ENCODE results near the gene ZNF783.

The ZNF783 gene

GRCh38 chr7:149283321-149283720 lies 21.3 kb downstream of the ZNF783 start:
- DNase-seq = no peak

GRCh38 chr7:149284343-149284742 lies 22.3 kb downstream of the ZNF783 start:
- no peak for DNase-seq

DNA sequence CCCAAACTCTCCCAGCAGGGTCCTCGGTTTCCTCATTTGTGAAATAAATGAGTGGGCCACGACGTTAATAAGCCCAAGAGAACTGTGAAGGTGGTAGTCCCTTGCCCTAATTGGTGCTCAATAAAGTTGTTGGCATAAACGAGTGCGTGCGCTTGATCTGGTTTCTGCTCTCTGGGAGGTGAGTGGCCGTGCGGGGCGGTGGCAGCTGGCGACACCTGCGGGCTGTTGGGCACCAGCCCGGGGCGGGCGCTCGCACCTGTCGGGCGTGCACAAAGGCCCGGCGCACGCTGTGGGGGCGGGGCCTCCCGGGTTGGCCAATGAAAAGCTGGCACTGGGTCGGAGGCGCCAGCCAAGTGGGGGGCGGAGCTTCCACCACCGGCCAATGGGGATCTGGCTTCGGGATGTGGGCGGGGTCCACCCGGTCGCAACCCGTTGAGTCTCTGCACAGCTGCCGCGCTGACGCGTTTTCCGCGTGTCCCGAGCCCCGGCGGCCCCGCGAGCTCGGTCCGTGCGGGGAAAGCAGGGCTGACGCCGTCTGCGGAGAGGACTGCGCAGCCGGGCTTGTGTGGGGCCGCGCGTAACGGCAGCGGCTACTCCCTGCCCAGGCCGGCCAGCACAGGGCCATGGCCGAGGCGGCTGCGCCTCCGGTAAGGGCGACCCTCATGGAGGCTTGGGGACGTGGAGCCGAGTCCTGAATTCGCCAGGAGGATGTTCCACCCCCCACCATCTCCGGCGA lies 23.0 kb downstream of the ZNF783 start:
- DNase-seq = peak; percentile 96

DNA sequence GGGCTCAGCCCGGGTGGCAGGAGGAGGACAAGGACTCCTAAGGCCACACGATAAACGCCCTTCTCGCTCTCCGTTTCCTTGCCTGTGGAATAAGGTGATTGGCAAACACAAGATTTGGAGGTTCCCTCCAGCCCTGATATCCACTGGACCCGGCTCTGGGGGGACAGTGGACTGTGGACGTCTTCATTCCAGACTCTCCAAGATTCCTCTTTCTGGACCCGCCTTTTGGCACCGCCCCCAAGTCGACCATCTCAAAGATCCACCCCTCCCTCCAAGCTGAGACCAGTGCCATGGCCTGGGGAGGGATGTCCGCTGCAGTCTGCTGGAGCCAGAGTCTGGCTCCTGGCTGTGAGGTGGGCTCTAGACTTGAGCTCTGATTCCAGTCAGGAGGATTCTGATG lies 23.6 kb downstream of the ZNF783 start:
- DNase-seq = no peak

GRCh38 chr7:149286811-149287400 lies 24.9 kb downstream of the ZNF783 start:
- no peak for DNase-seq

DNA sequence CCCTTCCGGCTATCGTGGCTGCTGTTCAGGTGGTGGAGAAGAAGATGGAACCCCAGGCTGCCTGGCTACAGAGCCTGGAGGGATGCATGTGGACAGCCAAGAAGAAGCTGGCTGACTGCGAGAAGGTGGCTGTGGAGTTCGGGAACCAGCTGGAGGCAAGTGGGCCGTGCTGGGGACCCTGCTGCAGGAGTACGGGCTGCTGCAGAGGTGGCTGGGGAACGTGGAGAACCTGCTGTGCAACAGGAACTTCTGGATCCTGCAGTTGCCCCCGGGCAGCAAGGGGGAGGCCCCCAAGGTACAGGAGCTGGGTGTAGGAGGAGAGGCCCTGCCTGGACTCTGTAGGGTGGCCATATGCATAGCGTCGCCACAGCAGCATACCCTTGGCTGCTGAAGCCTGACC lies 25.6 kb downstream of the ZNF783 start:
- no peak for DNase-seq

GRCh38 chr7:149289262-149289661 lies 27.3 kb downstream of the ZNF783 start:
- DNase-seq = no peak

DNA sequence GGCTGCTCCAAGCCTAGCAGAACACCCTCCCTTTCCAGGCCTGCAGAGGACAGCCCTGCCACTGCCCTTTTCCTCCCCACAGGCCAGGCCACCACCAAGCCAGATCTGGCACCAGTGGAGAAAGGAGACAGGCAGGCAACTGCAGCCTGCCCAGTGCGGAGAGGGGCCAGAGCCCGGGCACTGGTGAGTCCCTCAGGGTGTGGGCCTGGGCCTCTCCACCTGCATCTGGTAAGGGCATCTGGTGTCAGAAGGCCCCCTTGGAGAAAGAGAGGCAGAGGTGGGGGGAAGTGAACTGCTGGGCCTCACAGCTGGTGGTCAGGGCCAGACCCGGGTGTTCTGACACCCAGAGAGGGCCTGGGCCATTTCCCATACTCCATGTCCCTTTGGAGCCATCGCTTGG lies 27.9 kb downstream of the ZNF783 start:
- no peak for DNase-seq

- DNase-seq = no peak
Measured at GRCh38 chr7:149291036-149291780, 29.2 kb downstream of the ZNF783 start.

GRCh38 chr7:149291781-149292461 lies 29.9 kb downstream of the ZNF783 start:
- DNase-seq = no peak

GRCh38 chr7:149292462-149292823 lies 30.4 kb downstream of the ZNF783 start:
- no peak for DNase-seq

DNA sequence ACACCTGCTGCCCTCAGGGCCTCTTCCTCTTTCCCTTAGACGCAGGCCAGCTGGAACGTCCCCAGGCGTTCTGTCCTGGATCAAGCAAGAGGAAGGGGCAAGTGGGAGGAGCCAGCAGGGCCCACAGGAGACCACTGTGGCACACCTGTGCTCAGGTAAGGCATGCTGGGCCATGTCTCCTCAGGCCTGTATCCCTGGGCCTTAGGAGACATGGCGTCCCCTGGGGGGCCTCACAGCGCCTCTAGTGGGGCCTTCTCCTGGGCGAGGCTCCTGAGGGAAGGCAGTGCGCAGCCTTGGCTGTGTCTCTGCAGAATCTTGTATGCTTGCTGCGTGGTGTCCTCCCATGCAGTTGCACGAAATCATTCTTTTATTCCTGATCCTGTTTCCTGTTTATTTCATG lies 31.3 kb downstream of the ZNF783 start:
- no peak for DNase-seq

DNA sequence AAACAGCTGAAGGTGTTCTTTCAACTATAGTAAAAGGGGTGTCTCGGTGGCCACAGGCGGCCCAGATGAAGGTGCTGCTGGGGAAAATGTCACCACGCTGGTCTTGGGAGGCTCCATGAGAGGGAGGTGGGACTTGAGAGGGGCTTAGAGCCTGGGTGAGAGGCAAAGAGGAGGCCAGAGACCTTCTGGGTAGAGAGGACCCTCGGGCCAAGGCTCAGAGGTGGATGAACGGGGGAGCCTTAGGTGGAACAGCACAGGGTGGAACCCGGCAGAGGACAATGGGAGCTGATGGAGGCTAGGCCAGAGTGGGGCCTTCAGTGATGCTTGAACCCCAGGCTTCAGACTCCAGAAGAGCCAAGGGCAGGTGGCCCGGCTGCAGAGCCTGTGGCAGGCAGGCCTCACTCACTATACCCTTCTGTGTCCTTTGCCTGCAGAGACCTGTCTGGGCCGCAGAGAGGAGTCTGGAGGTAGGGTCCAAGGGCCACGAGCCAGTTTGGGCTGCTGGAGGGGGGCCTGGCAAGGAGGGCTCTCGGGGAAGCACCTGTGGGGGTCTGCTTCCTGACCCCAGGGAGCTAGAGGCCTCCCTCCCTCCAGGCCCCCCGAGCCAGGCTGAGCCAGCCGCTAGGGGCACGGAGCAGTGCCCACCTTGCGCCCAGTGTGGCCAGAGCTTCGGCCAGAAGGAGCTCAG lies 32.1 kb downstream of the ZNF783 start:
- DNase-seq = no peak

DNA sequence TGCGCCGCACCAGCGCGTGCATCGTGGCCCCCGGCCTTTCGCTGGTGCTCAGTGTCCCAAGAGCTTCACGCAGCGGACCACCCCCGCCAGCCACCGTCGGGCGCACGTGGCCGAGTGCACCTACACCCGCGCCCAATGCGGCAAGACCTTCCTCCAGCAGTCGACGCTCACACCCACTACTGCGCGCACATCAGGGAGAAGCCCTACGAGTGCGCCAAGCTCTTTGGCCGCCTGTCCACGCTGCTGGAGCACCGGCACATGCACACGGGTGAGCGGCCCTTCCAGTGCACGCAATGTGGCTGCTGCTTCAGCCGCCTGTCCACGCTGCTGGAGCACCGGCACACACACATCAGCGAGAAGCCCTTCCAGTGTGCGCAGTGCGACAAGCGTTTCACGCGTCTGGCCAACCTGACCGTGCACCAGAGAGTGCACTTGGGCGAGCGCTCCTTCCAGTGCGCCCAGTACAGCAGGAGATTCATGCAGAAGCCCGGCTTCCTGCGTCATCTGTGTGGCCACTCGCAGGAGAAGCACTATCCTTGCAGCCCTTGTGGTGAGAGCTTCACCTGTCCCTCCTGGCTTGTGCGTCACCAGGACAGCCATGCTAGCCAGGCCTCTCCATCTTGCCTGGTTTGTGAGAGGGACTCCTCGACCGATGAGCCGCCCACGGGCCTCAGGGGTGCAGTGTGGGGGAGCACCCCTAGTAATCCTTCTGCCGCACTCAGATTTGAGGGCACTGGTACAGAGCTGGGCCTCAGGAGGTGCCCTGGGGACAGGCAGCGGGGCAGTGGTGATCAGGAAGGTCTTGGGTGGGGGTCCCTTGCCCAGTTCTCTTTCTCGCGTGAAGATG lies 32.9 kb downstream of the ZNF783 start:
- DNase-seq = no peak

DNA sequence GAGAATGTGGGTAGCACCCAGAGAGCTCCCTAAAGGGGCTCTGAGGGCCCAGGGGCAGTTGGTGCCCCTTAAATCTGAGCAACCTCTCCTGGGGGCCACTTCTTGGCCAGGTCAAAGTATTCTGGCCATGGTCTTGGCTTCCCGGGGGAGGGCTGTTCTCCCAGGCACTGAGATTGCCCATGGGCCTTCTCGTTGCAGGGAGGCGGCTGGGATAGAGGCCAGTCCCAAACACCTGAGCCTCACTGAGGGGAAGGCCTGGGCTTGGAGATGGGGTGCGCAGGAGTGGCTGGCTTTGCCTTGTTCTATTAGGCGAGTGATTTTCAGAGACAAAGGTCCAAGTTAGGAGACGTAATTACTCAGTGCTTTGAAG lies 33.5 kb downstream of the ZNF783 start:
- DNase-seq = no peak

- no peak for DNase-seq
Measured at GRCh38 chr7:149296368-149296767, 34.4 kb downstream of the ZNF783 start.

DNA sequence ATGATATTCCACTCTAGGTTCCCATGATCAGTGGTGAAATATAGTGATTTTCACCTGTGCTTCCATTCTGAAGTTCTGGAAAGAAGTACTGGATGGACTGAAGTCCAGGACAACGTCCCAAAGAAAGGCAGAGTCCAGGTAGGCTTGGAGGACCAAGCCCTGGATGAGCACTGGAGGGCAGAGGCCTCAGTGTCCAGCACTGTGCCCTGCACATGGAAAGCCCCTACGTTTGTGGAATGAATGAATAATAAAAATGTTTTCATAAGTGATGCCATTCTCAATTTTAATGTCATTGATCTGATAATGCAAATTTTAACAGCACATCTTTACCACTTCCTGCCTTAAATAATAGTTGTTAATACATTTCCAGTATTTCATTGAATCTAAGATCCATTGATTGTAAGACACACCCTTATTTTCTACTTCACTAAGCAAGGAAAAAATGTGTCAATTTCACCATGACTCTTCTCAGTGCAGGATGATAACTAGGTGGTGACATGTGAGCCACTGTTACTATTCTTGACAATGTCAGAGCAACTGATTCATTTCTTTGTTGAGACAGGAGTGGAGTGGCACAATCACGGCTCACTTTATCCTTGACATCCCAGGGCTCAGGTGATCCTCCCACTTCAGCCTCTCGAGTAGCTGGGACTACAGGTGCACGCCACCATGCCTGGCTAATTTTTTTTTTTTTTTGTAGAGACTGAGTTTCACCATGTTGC lies 35.2 kb downstream of the ZNF783 start:
- DNase-seq = no peak

- DNase-seq = no peak
Measured at GRCh38 chr7:149300620-149301285, 38.8 kb downstream of the ZNF783 start.

GRCh38 chr7:149302222-149302621 lies 40.2 kb downstream of the ZNF783 start:
- no peak for DNase-seq

DNA sequence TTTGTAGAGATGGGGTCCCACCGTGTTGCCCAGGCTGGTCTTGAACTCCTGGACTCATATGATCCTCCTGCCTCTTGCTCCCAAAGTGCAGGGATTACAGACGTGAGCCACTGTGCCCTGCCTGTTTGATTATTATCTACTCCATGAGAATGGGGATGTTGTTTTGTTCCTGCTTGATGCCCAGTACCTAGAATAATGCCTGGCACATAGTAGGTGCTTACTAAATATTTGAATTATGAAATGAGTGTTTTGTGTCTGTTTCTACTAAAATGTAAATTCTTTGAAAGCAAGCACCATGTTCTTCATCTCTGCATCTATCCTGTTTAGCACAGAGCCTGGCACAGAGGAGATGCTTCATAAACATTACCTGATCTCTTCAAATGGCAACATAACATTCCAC lies 40.9 kb downstream of the ZNF783 start:
- no peak for DNase-seq

GRCh38 chr7:149304006-149304405 lies 42.0 kb downstream of the ZNF783 start:
- DNase-seq = no peak
